ENCODE data around the gene EFCAB9. TPM values are rescaled to one million over a fixed set of nuclear protein-coding genes. Genes with fewer than 3 reads are reported as not detected.
"Not testable (repeated sequence)": the region's sequence is repeated elsewhere in the genome, so short reads cannot be mapped to it uniquely, and the experiment has no call there.

Gene EFCAB9
- total RNA-seq, 1 experiment from 2014 or later: not detected

DNA sequence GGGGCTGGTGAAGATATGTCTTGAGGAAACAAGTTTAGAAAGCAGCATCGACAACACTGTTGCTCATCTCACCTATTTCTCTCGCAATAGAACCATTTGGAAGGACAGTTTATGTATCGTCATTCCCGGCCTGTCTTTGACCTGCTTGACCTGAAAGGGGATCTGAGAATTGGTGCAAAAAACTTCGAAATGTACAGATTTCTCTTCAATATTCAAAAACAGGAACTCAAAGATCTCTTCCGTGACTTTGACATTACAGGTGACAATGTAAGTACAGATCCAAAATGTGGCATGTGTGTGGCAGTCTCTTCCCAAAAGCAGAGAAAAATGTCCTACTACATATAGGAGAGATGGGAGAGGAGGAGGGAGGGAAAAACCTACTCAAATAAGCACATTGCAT, 6.5 kb downstream of the EFCAB9 start:
- RAD21 ChIA-PET (ENCODE audit: low non-redundant PET in 1 of 2, low total read pairs in 2 of 2, uncharacterized antibody in 2 of 2, unreplicated experiment in 2 of 2): no interaction called here
- Histone ChIP-seq H2AFZ (ENCODE audit: low read depth, low read length, poor library complexity, severe bottlenecking) (no peak overlapping the region), H3K36me3 (ENCODE audit: control insufficient read depth in 1 of 2, insufficient read depth in 2 of 2, low read length in 2 of 2) (no peaks in the 10 kb centered on the region), H4K20me1 (ENCODE audit: insufficient read depth) (no peaks in the 10 kb centered on the region), H3K4me1 (ENCODE audit: control insufficient read depth in 1 of 2, insufficient read depth in 2 of 2, low read length in 2 of 2) (no peaks in the 10 kb centered on the region; a peak in 1 of 4 replicates), H3K4me2 (ENCODE audit: low read length) (no peak overlapping the region), H3K27ac (ENCODE audit: low read depth, low read length) (no peak overlapping the region), H3K79me2 (ENCODE audit: insufficient read depth, low read length) (no peaks in the 10 kb centered on the region), H3K9ac (ENCODE audit: low read length) (no peak overlapping the region), H3K9me2 (ENCODE audit: insufficient read depth) (no peaks in the 10 kb centered on the region), H3K9me3 (ENCODE audit: control insufficient read depth in 1 of 2, insufficient read depth in 1 of 2, low read depth in 1 of 2, low read length in 2 of 2) (no peaks in the 10 kb centered on the region), H3K4me3 (replicated peaks in 1 of 2; ENCODE audit: low read depth in 1 of 2, low read length in 2 of 2) (no peak overlapping the region), H3K27me3 (ENCODE audit: insufficient read depth, low read length) (no peaks in the 10 kb centered on the region)
- POLR2A ChIA-PET: no interaction called here
- no peak for TF ChIP-seq EGR1 (IDR thresholded peaks at IDR 0.05; ENCODE audit: low read depth)
- no peak for TF ChIP-seq SRF (IDR thresholded peaks at IDR 0.05; ENCODE audit: low read depth)
- no peak for TF ChIP-seq CBX3 (IDR thresholded peaks at IDR 0.05; ENCODE audit: low read depth)
- ATAC-seq (no peak), DNase-seq (ENCODE audit: low read depth, low spot score) (no peak)
- CTCF ChIA-PET: interaction anchor here (1.0 kb wide), 1 partner anchor 12 kb away, joined by 3 read pairs; the partner anchor contains the start of gene STK10
- intact Hi-C loops (cut with micrococcal nuclease): no loop called here
- no TSS peak for BruUV-seq (replicated peaks)

DNA sequence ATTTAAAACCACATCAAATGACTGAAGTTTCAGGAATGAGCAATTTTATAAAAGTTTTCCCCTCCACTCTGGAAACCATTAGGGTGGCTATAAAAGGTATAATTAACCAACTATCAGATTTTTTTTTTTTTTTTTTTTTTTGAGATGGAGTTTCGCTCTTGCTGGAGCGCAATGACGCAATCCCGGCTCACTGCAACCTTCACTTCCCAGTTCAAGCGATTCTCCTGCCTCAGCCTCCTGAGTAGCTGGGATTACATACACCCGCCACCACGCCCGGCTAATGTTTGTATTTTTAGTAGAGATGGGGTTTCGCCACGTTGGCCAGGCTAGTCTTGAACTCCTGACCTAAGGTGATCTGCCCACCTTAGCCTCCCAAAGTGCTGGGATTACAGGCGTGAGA, 12.0 kb downstream of the EFCAB9 start:
- not testable (repeated sequence) for BruUV-seq (replicated peaks)

DNA sequence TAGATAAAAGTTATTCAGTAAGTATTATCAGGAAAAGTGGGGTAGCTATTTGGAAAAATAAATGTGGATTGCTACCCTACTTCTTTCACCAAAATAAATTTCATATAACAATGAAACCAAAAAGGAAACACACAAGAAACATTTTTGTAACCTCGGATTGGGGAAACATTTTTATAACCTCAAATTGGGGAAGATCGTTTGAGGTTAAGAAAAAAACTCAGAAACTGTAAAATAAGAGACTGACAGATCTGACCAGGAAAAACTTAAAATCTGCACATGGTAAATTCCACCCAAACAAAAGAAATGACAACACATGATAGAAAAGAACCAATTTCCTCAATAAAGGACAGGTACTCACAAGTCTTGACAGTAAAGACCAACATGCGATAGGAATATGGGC, 13.5 kb downstream of the EFCAB9 start:
- intact Hi-C loops (cut with micrococcal nuclease): no loop called here
- ATAC-seq: no peak
- POLR2A ChIA-PET: no interaction called here
- TF ChIP-seq, protein P1, sequence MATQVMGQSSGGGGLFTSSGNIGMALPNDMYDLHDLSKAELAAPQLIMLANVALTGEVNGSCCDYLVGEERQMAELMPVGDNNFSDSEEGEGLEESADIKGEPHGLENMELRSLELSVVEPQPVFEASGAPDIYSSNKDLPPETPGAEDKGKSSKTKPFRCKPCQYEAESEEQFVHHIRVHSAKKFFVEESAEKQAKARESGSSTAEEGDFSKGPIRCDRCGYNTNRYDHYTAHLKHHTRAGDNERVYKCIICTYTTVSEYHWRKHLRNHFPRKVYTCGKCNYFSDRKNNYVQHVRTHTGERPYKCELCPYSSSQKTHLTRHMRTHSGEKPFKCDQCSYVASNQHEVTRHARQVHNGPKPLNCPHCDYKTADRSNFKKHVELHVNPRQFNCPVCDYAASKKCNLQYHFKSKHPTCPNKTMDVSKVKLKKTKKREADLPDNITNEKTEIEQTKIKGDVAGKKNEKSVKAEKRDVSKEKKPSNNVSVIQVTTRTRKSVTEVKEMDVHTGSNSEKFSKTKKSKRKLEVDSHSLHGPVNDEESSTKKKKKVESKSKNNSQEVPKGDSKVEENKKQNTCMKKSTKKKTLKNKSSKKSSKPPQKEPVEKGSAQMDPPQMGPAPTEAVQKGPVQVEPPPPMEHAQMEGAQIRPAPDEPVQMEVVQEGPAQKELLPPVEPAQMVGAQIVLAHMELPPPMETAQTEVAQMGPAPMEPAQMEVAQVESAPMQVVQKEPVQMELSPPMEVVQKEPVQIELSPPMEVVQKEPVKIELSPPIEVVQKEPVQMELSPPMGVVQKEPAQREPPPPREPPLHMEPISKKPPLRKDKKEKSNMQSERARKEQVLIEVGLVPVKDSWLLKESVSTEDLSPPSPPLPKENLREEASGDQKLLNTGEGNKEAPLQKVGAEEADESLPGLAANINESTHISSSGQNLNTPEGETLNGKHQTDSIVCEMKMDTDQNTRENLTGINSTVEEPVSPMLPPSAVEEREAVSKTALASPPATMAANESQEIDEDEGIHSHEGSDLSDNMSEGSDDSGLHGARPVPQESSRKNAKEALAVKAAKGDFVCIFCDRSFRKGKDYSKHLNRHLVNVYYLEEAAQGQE (IDR thresholded peaks at IDR 0.05; ENCODE audit: low read depth): no peak
- no peak for TF ChIP-seq EZH2phosphoT487 (IDR thresholded peaks at IDR 0.05; ENCODE audit: borderline replicate concordance)
- no peak for TF ChIP-seq POLR2AphosphoS5 (IDR thresholded peaks at IDR 0.05; ENCODE audit: low read depth, low read length)
- TF ChIP-seq YY1 (IDR thresholded peaks at IDR 0.05; ENCODE audit: extremely low read depth, insufficient replicate concordance, low read depth, low read length): no peak
- TF ChIP-seq POLR2A (IDR thresholded peaks at IDR 0.05; ENCODE audit: borderline replicate concordance, extremely low read depth, insufficient read depth, insufficient read length): no peak
- no peak for TF ChIP-seq EGR1 (IDR thresholded peaks at IDR 0.05; ENCODE audit: low read depth)
- TF ChIP-seq SP1 (IDR thresholded peaks at IDR 0.05; ENCODE audit: low read depth): no peak
- TF ChIP-seq ZNF274 (IDR thresholded peaks at IDR 0.05; ENCODE audit: low read depth, low read length): no peak
- no peak for TF ChIP-seq SRF (IDR thresholded peaks at IDR 0.05; ENCODE audit: low read depth)
- TF ChIP-seq, protein P2, sequence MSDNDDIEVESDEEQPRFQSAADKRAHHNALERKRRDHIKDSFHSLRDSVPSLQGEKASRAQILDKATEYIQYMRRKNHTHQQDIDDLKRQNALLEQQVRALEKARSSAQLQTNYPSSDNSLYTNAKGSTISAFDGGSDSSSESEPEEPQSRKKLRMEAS (IDR thresholded peaks at IDR 0.05): no peak
- no peak for TF ChIP-seq EZH2 (IDR thresholded peaks at IDR 0.05)

More for the DNA sequence above, 12.0 kb downstream of the EFCAB9 start:
- H3K4me2 ChIP-seq (ENCODE audit: low read length); H3K79me2 ChIP-seq (ENCODE audit: insufficient read depth, low read length); H3K9me3 ChIP-seq (ENCODE audit: control insufficient read depth in 1 of 2, insufficient read depth in 1 of 2, low read depth in 1 of 2, low read length in 2 of 2); H2AFZ ChIP-seq (ENCODE audit: low read depth, low read length, poor library complexity, severe bottlenecking); POLR2A ChIA-PET; H3K36me3 ChIP-seq (ENCODE audit: control insufficient read depth in 1 of 2, insufficient read depth in 2 of 2, low read length in 2 of 2); H3K27ac ChIP-seq (ENCODE audit: low read depth, low read length); H3K4me3 ChIP-seq (replicated peaks in 1 of 2; ENCODE audit: low read depth in 1 of 2, low read length in 2 of 2); H4K20me1 ChIP-seq (ENCODE audit: insufficient read depth); H3K9ac ChIP-seq (ENCODE audit: low read length); H3K4me1 ChIP-seq (ENCODE audit: control insufficient read depth in 1 of 2, insufficient read depth in 2 of 2, low read length in 2 of 2); DNase-seq (ENCODE audit: low read depth, low spot score); ATAC-seq; CTCF ChIA-PET; intact Hi-C loops (cut with micrococcal nuclease); RAD21 ChIA-PET (ENCODE audit: low non-redundant PET in 1 of 2, low total read pairs in 2 of 2, uncharacterized antibody in 2 of 2, unreplicated experiment in 2 of 2); H3K9me2 ChIP-seq (ENCODE audit: insufficient read depth); H3K27me3 ChIP-seq (ENCODE audit: insufficient read depth, low read length): not testable (repeated sequence)

More for the DNA sequence above, 13.5 kb downstream of the EFCAB9 start:
- Histone ChIP-seq H3K4me3 (replicated peaks in 1 of 2; ENCODE audit: low read depth in 1 of 2, low read length in 2 of 2) (no peak overlapping the region), H3K9me2 (ENCODE audit: insufficient read depth) (no peaks in the 10 kb centered on the region), H2AFZ (ENCODE audit: low read depth, low read length, poor library complexity, severe bottlenecking) (no peak overlapping the region), H3K9me3 (ENCODE audit: control insufficient read depth in 1 of 2, insufficient read depth in 1 of 2, low read depth in 1 of 2, low read length in 2 of 2) (no peaks in the 10 kb centered on the region), H3K4me2 (ENCODE audit: low read length) (no peak overlapping the region), H3K4me1 (ENCODE audit: control insufficient read depth in 1 of 2, insufficient read depth in 2 of 2, low read length in 2 of 2) (no peaks in the 10 kb centered on the region), H3K36me3 (ENCODE audit: control insufficient read depth in 1 of 2, insufficient read depth in 2 of 2, low read length in 2 of 2) (peaks cover 5 to 10% of the 10 kb centered on the region in 2 experiments; a peak in 2 of 4 replicates), H3K27ac (ENCODE audit: low read depth, low read length) (no peak overlapping the region), H4K20me1 (ENCODE audit: insufficient read depth) (no peaks in the 10 kb centered on the region), H3K79me2 (ENCODE audit: insufficient read depth, low read length) (no peaks in the 10 kb centered on the region), H3K9ac (ENCODE audit: low read length) (no peak overlapping the region), H3K27me3 (ENCODE audit: insufficient read depth, low read length) (no peaks in the 10 kb centered on the region)
- ChIA-PET RAD21 (ENCODE audit: low non-redundant PET in 1 of 2, low total read pairs in 2 of 2, uncharacterized antibody in 2 of 2, unreplicated experiment in 2 of 2) (no interaction called here), CTCF (no interaction called here)
- DNase-seq (ENCODE audit: low read depth, low spot score): no peak
- no TSS peak for BruUV-seq (replicated peaks)
